Naive thymus-derived CD4-positive, alpha-beta T cell (primary cell): Measurements from ENCODE around the gene NFATC2. TPM values are rescaled to one million over a fixed set of nuclear protein-coding genes. Genes with fewer than 3 reads are reported as not detected.

Experiments used
- ATAC-seq: fragments of 150-1000 bp; cut with Tn5 transposase; 2 replicates; pipeline ENCODE4 v1.10.0; 2021; ENCODE audit warnings: mild to moderate bottlenecking, moderate library complexity
- CTCF ChIA-PET: fragments of 350-600 bp; sonication (Branson Sonifier 250); formaldehyde crosslinking; loops from one replicate; lab custom pipeline; 2021; ENCODE audit warnings: antibody characterized with exemption; lab: Charles Lee
- POLR2A ChIA-PET: fragments of 350-600 bp; sonication (Branson Sonifier 250); formaldehyde crosslinking; loops from one replicate; lab custom pipeline; 2021; ENCODE audit warnings: antibody characterized with exemption, inconsistent platforms; lab: Charles Lee
- DNase-seq, 9 donors: peaks; one replicate each; pipeline versions ENCODE4 v3.0.0 to v3.0.0-alpha.2; 2020 to 2022; ENCODE audit warnings: mixed read lengths in 1 of 9
- H3K27ac ChIP-seq: one replicate; pipeline ENCODE4 v1.7.0; 2013; ENCODE audit warnings: mild to moderate bottlenecking, low read depth, low read length, moderate library complexity
- H3K27me3 ChIP-seq, 2 donors: one replicate each; pipeline ENCODE4 v1.7.0; 2013; ENCODE audit warnings: low read length in 2 of 2, mild to moderate bottlenecking in 2 of 2, moderate library complexity in 2 of 2; ENCODE audit not compliant: control insufficient read depth in 2 of 2, insufficient read depth in 2 of 2
- H3K36me3 ChIP-seq, 3 experiments: 1 replicate in 2 of 3; 2 replicates in 1 of 3; pipeline ENCODE4 v1.7.0; 2013; ENCODE audit warnings: low read length in 3 of 3, mild to moderate bottlenecking in 3 of 3, moderate library complexity in 1 of 3; ENCODE audit not compliant: insufficient read depth in 3 of 3, control insufficient read depth in 2 of 3
- H3K4me1 ChIP-seq, 2 donors: one replicate each; pipeline ENCODE4 v1.7.0; 2013; ENCODE audit warnings: low read length in 2 of 2, mild to moderate bottlenecking in 2 of 2, moderate library complexity in 1 of 2; ENCODE audit not compliant: control insufficient read depth in 2 of 2, insufficient read depth in 2 of 2
- H3K4me3 ChIP-seq: 2 replicates; pipeline ENCODE4 v1.7.0; 2013; ENCODE audit warnings: mild to moderate bottlenecking, low read length
- H3K9me3 ChIP-seq, 3 experiments: 1 replicate in 2 of 3; 2 replicates in 1 of 3; pipeline ENCODE4 v1.7.0; 2013; ENCODE audit warnings: low read length in 3 of 3; ENCODE audit not compliant: control insufficient read depth in 2 of 3
- H3K27ac Mint-ChIP-seq, 9 donors: one replicate each; pipeline ENCODE4 v1.8.0; 2020 to 2022; ENCODE audit warnings: mixed read lengths in 9 of 9, mild to moderate bottlenecking in 8 of 9, moderate library complexity in 5 of 9, inconsistent platforms in 2 of 9
- H3K27me3 Mint-ChIP-seq, 5 donors: one replicate each; pipeline ENCODE4 v1.8.0; 2021 to 2022; ENCODE audit warnings: mixed read lengths in 5 of 5, mild to moderate bottlenecking in 1 of 5
- H3K36me3 Mint-ChIP-seq, 5 donors: one replicate each; pipeline ENCODE4 v1.8.0; 2020 to 2022; ENCODE audit warnings: mixed read lengths in 5 of 5, mild to moderate bottlenecking in 3 of 5, inconsistent platforms in 1 of 5
- H3K4me1 Mint-ChIP-seq, 7 donors: one replicate each; pipeline ENCODE4 v1.8.0; 2020 to 2022; ENCODE audit warnings: mixed read lengths in 7 of 7, mild to moderate bottlenecking in 3 of 7, inconsistent platforms in 1 of 7
- H3K4me3 Mint-ChIP-seq, 10 donors: one replicate each; pipeline ENCODE4 v1.8.0; 2020 to 2022; ENCODE audit warnings: mild to moderate bottlenecking in 10 of 10, mixed read lengths in 10 of 10, moderate library complexity in 6 of 10, inconsistent platforms in 2 of 10
- H3K9me3 Mint-ChIP-seq, 11 donors: one replicate each; pipeline ENCODE4 v1.8.0; 2020 to 2022; ENCODE audit warnings: mixed read lengths in 11 of 11, mild to moderate bottlenecking in 4 of 11, inconsistent platforms in 1 of 11, moderate library complexity in 1 of 11
- intact Hi-C, 2 donors: fragments of 100-400 bp; cut with micrococcal nuclease; formaldehyde crosslinking; loops; one replicate each; pipeline ENCODE4 v1.15.1; 2023
- polyA plus RNA-seq, 2 donors: library from polyadenylated mRNA; unstranded; fragments of 300-500 nt; fragmentation: Illumina TruSeq; gene quantifications; one replicate each; pipeline ENCODE4 v1.2.3, GENCODE V29; 2021
- total RNA-seq, 6 experiments: library from RNA in 5 of 6; stranded (reverse) in 5 of 6; gene quantifications; 1 replicate in 5 of 6; 2 replicates in 1 of 6; pipeline ENCODE4 v1.2.3 and lab custom pipeline; 2021 to 2026

NFATC2 gene
- total and polyA plus RNA-seq, 7 experiments from 2014 or later = 16.6 to 66.8 (median 42.6) TPM

- H3K4me1 ChIP-seq = no peaks in the 10 kb centered on the region
- H3K27me3 ChIP-seq = no peaks in the 10 kb centered on the region
- Mint-ChIP-seq H3K27me3 (peaks cover 0 to 14% (median 0%) of the 10 kb centered on the region in 5 donors), H3K9me3 (peaks cover 0 to 16% (median 5%) of the 10 kb centered on the region in 11 donors), H3K4me3 (no peak overlapping the region), H3K36me3 (peaks cover 3 to 12% (median 5%) of the 10 kb centered on the region in 5 donors), H3K27ac (no peak overlapping the region), H3K4me1 (peaks cover 0 to 3% (median 0%) of the 10 kb centered on the region in 7 donors)
- ChIA-PET CTCF (no interaction called here), POLR2A (no interaction called here)
- ATAC-seq = no peak
- H3K9me3 ChIP-seq = no peaks in the 10 kb centered on the region
- no peak for DNase-seq
- no peaks in the 10 kb centered on the region for H3K36me3 ChIP-seq
- intact Hi-C loops = no loop called here
- no peak overlapping the region for H3K4me3 ChIP-seq
- no peak overlapping the region for H3K27ac ChIP-seq
Measured at GRCh38 chr20:51360451-51361201, 181.9 kb downstream of the NFATC2 start.

GRCh38 chr20:51359947-51360346 is 182.6 kb downstream of the NFATC2 start:
- Histone ChIP-seq H3K4me1 (no peaks in the 10 kb centered on the region), H3K27me3 (no peaks in the 10 kb centered on the region), H3K27ac (no peak overlapping the region), H3K4me3 (no peak overlapping the region), H3K36me3 (no peaks in the 10 kb centered on the region), H3K9me3 (no peaks in the 10 kb centered on the region)
- ATAC-seq = no peak
- ChIA-PET POLR2A (no interaction called here), CTCF (interaction anchor here (1.0 kb wide), 1 partner anchor 8 kb away, joined by 4 read pairs; no protein-coding TSS in a partner anchor)
- H3K4me3 Mint-ChIP-seq = no peak overlapping the region
- peaks cover 0 to 14% (median 0%) of the 10 kb centered on the region in 5 donors for H3K27me3 Mint-ChIP-seq
- no peak for DNase-seq
- no peak overlapping the region for H3K27ac Mint-ChIP-seq
- intact Hi-C loops = no loop called here
- peaks cover 0 to 16% (median 5%) of the 10 kb centered on the region in 11 donors for H3K9me3 Mint-ChIP-seq
- H3K36me3 Mint-ChIP-seq = peaks cover 3 to 12% (median 5%) of the 10 kb centered on the region in 5 donors
- H3K4me1 Mint-ChIP-seq = peaks cover 0 to 5% (median 0%) of the 10 kb centered on the region in 7 donors

- ChIA-PET CTCF (interaction anchor here (1.0 kb wide), 1 partner anchor 8 kb away, joined by 4 read pairs; no protein-coding TSS in a partner anchor), POLR2A (no interaction called here)
- intact Hi-C loops = no loop called here
- H3K4me3 Mint-ChIP-seq = no peak overlapping the region
- Histone ChIP-seq H3K4me3 (no peak overlapping the region), H3K36me3 (no peaks in the 10 kb centered on the region), H3K9me3 (no peaks in the 10 kb centered on the region), H3K27me3 (no peaks in the 10 kb centered on the region), H3K4me1 (no peaks in the 10 kb centered on the region), H3K27ac (no peak overlapping the region)
- ATAC-seq = no peak
- H3K4me1 Mint-ChIP-seq = peaks cover 0 to 6% (median 0%) of the 10 kb centered on the region in 7 donors
- DNase-seq = no peak
- H3K27ac Mint-ChIP-seq = no peak overlapping the region
- H3K27me3 Mint-ChIP-seq = peaks cover 0 to 12% (median 0%) of the 10 kb centered on the region in 5 donors
- H3K36me3 Mint-ChIP-seq = peaks cover 3 to 12% (median 5%) of the 10 kb centered on the region in 5 donors
- peaks cover 0 to 13% (median 5%) of the 10 kb centered on the region in 11 donors for H3K9me3 Mint-ChIP-seq
Measured at GRCh38 chr20:51359401-51359800, 183.1 kb downstream of the NFATC2 start.

- intact Hi-C loops = no loop called here
- ChIA-PET POLR2A (no interaction called here), CTCF (no interaction called here)
- Histone ChIP-seq H3K36me3 (no peaks in the 10 kb centered on the region), H3K27ac (no peak overlapping the region), H3K4me3 (no peak overlapping the region), H3K4me1 (no peaks in the 10 kb centered on the region), H3K27me3 (no peaks in the 10 kb centered on the region), H3K9me3 (no peaks in the 10 kb centered on the region)
- Mint-ChIP-seq H3K4me1 (peaks cover 0 to 3% (median 0%) of the 10 kb centered on the region in 7 donors), H3K36me3 (peaks cover 0 to 5% (median 0%) of the 10 kb centered on the region in 5 donors), H3K27me3 (peaks cover 0 to 10% (median 0%) of the 10 kb centered on the region in 5 donors), H3K9me3 (peaks cover 0 to 7% (median 0%) of the 10 kb centered on the region in 11 donors), H3K27ac (no peak overlapping the region), H3K4me3 (no peak overlapping the region)
- ATAC-seq (no peak), DNase-seq (no peak)
Measured at GRCh38 chr20:51358032-51358724, 184.3 kb downstream of the NFATC2 start.

- intact Hi-C loops = no loop called here
- no peaks in the 10 kb centered on the region for H3K4me1 ChIP-seq
- no peak overlapping the region for H3K4me3 ChIP-seq
- Mint-ChIP-seq H3K9me3 (peaks cover 0 to 5% (median 0%) of the 10 kb centered on the region in 11 donors), H3K27ac (no peak overlapping the region), H3K36me3 (peaks cover 0 to 5% (median 0%) of the 10 kb centered on the region in 5 donors), H3K4me1 (peaks cover 0 to 3% (median 0%) of the 10 kb centered on the region in 7 donors), H3K27me3 (peaks cover 0 to 10% (median 0%) of the 10 kb centered on the region in 5 donors), H3K4me3 (no peak overlapping the region)
- no peaks in the 10 kb centered on the region for H3K9me3 ChIP-seq
- no peak for ATAC-seq
- H3K27me3 ChIP-seq = no peaks in the 10 kb centered on the region
- no peaks in the 10 kb centered on the region for H3K36me3 ChIP-seq
- POLR2A ChIA-PET = no interaction called here
- H3K27ac ChIP-seq = no peak overlapping the region
- CTCF ChIA-PET = no interaction called here
- no peak for DNase-seq
Measured at GRCh38 chr20:51357543-51357942, 185.0 kb downstream of the NFATC2 start.

- CTCF ChIA-PET = no interaction called here
- no peak overlapping the region for H3K27ac ChIP-seq
- POLR2A ChIA-PET = no interaction called here
- H3K9me3 ChIP-seq = no peaks in the 10 kb centered on the region
- H3K36me3 ChIP-seq = no peaks in the 10 kb centered on the region
- Mint-ChIP-seq H3K9me3 (peaks cover 0 to 5% (median 0%) of the 10 kb centered on the region in 11 donors), H3K36me3 (peaks cover 0 to 5% (median 0%) of the 10 kb centered on the region in 5 donors), H3K27ac (no peak overlapping the region), H3K4me1 (peaks cover 0 to 3% (median 0%) of the 10 kb centered on the region in 7 donors), H3K27me3 (peaks cover 0 to 10% (median 0%) of the 10 kb centered on the region in 5 donors), H3K4me3 (no peak overlapping the region)
- no peak overlapping the region for H3K4me3 ChIP-seq
- H3K27me3 ChIP-seq = no peaks in the 10 kb centered on the region
- intact Hi-C loops = no loop called here
- DNase-seq (no peak), ATAC-seq (no peak)
- H3K4me1 ChIP-seq = no peaks in the 10 kb centered on the region
Measured at GRCh38 chr20:51356871-51357270, 185.6 kb downstream of the NFATC2 start.
